ENCODE results near the gene PAK6.

Gene PAK6

GRCh38 chr15:40256638-40257235 lies 17.9 kb downstream of the PAK6 start:
- DNase-seq, result no peak

- no peak for DNase-seq
These were observed 19.0 kb downstream of the PAK6 start for GRCh38 chr15:40257656-40258450.

GRCh38 chr15:40258544-40258943 lies 19.7 kb downstream of the PAK6 start:
- DNase-seq, result no peak

- no peak for DNase-seq
These were observed 20.2 kb downstream of the PAK6 start for GRCh38 chr15:40259021-40259420.

GRCh38 chr15:40263024-40263754 lies 24.3 kb downstream of the PAK6 start:
- DNase-seq, result no peak

- DNase-seq, result no peak
These were observed 25.7 kb downstream of the PAK6 start for GRCh38 chr15:40264321-40265153.

GRCh38 chr15:40265355-40265754 lies 26.5 kb downstream of the PAK6 start:
- no peak for DNase-seq

GRCh38 chr15:40265875-40266274 lies 27.0 kb downstream of the PAK6 start:
- DNase-seq, result no peak

GRCh38 chr15:40266828-40267304 lies 28.0 kb downstream of the PAK6 start:
- DNase-seq, result no peak

GRCh38 chr15:40267670-40268069 lies 28.8 kb downstream of the PAK6 start:
- no peak for DNase-seq

GRCh38 chr15:40269604-40270003 lies 30.7 kb downstream of the PAK6 start:
- no peak for DNase-seq

- no peak for DNase-seq
These were observed 31.6 kb downstream of the PAK6 start for GRCh38 chr15:40270246-40270995.

GRCh38 chr15:40271685-40272484 lies 33.0 kb downstream of the PAK6 start:
- DNase-seq, result no peak

GRCh38 chr15:40272485-40273056 lies 33.7 kb downstream of the PAK6 start:
- no peak for DNase-seq

- DNase-seq, result no peak
These were observed 34.6 kb downstream of the PAK6 start for GRCh38 chr15:40273428-40273827.

- DNase-seq, result peak; percentile 81
These were observed 35.7 kb downstream of the PAK6 start for GRCh38 chr15:40274350-40275274.

GRCh38 chr15:40275523-40275922 lies 36.7 kb downstream of the PAK6 start:
- no peak for DNase-seq

- DNase-seq, result no peak
These were observed 37.1 kb downstream of the PAK6 start for GRCh38 chr15:40275954-40276353.

- no peak for DNase-seq
These were observed 38.1 kb downstream of the PAK6 start for GRCh38 chr15:40276927-40277326.

- no peak for DNase-seq
These were observed 38.6 kb downstream of the PAK6 start for GRCh38 chr15:40277471-40277870.

All from stimulated activated naive CD4-positive, alpha-beta T cell treated with Interleukin-2 at 50 U/mL for 16 hours (primary cell).